ENCODE results near the gene NSG1.

DNA sequence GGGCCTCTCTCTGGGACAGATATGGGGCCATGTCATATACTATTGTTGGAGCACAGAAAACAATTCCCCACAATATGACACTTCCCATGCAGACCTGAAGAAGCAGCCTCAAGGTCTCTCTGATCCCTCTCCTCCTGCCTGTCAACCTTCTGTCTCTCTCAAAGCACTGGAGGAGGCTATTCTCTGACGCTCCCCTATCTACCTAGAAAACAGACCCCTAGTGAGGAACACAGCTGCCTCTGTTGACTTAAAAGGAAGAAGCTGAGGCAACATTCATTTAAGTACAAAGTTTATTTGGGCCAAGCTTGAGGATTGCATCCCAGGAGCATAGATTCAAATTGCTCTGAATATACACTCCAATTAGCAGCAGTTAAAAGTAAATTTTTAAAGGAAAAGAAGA is 39.3 kb upstream of the NSG1 start:
- TF ChIP-seq SUZ12 (IDR thresholded peaks at IDR 0.05; ENCODE audit: extremely low read depth, insufficient read depth, insufficient read length) (no peak), YY1 (IDR thresholded peaks at IDR 0.05; ENCODE audit: insufficient read depth, insufficient read length) (no peak), ZNF274 (IDR thresholded peaks at IDR 0.05; ENCODE audit: low read depth, low read length) (no peak)
